IMR-90 (cell line): Measurements from ENCODE around the gene ACACB. TPM values are rescaled to one million over a fixed set of nuclear protein-coding genes. Genes with fewer than 3 reads are reported as not detected.

Experiments used
- ATAC-seq: fragments of 200-7000 bp; cut with Tn5 transposase; 2 replicates; pipeline ENCODE4 v1.9.1; 2020; ENCODE audit warnings: low read depth, mild to moderate bottlenecking, moderate library complexity
- BruUV-seq: library from RNA; stranded (reverse); fragments of 400-500 nt; replicated peaks from 2 replicates; lab custom pipeline; 2021; lab: Mats Ljungman, UMichigan
- CTCF ChIA-PET: fragments of 300-600 bp; formaldehyde crosslinking; extraction: SDS; loops from one replicate; lab custom pipeline; 2021; ENCODE audit warnings: antibody characterized with exemption; lab: Yijun Ruan, JAX
- POLR2A ChIA-PET: fragments of 300-600 bp; sonication (Branson Sonifier 250); formaldehyde crosslinking; loops from one replicate; lab custom pipeline; 2022; ENCODE audit warnings: antibody characterized with exemption; ENCODE audit not compliant: unreplicated experiment; lab: Charles Lee
- DNase-seq: peaks from one replicate; pipeline ENCODE4 v3.0.0; 2013
- H2AFZ ChIP-seq: replicated peaks from 2 replicates; pipeline ENCODE3; 2013; ENCODE audit warnings: low read length, mild to moderate bottlenecking; ENCODE audit not compliant: poor library complexity
- H2AK5ac ChIP-seq: 2 replicates; pipeline ENCODE4 v1.6.1; 2013; ENCODE audit warnings: low read depth, low read length, inconsistent platforms
- H2AK9ac ChIP-seq: replicated peaks from 2 replicates; pipeline ENCODE3; 2013; ENCODE audit warnings: mild to moderate bottlenecking, low read depth, low read length, moderate library complexity; ENCODE audit not compliant: poor library complexity
- H2BK120ac ChIP-seq: 2 replicates; pipeline ENCODE4 v1.6.1; 2013; ENCODE audit warnings: low read depth, low read length, inconsistent platforms
- H2BK15ac ChIP-seq: 3 replicates; pipeline ENCODE4 v1.6.1; 2013; ENCODE audit warnings: low read depth, low read length, inconsistent platforms
- H2BK20ac ChIP-seq: 2 replicates; pipeline ENCODE4 v1.6.1; 2013; ENCODE audit warnings: low read depth, mild to moderate bottlenecking, inconsistent platforms, low read length, moderate library complexity
- H2BK5ac ChIP-seq: 2 replicates; pipeline ENCODE4 v1.6.1; 2013; ENCODE audit warnings: mild to moderate bottlenecking, low read depth, low read length, inconsistent platforms; ENCODE audit not compliant: poor library complexity, severe bottlenecking
- H3K14ac ChIP-seq: replicated peaks from 2 replicates; pipeline ENCODE4 v1.6.1; 2013; ENCODE audit warnings: low read depth, low read length, inconsistent platforms
- H3K18ac ChIP-seq: 2 replicates; pipeline ENCODE4 v1.6.1; 2013; ENCODE audit warnings: low read depth, low read length, control low read depth
- H3K23ac ChIP-seq: 2 replicates; pipeline ENCODE4 v1.6.1; 2013; ENCODE audit warnings: low read depth, low read length, inconsistent platforms
- H3K27ac ChIP-seq: 2 replicates; pipeline ENCODE4 v1.5.1; 2013; ENCODE audit warnings: mild to moderate bottlenecking, control low read depth, low read length; ENCODE audit not compliant: insufficient read depth
- H3K27me3 ChIP-seq: 2 replicates; pipeline ENCODE4 v1.6.1; 2013; ENCODE audit warnings: low read length; ENCODE audit not compliant: control insufficient read depth, insufficient read depth
- H3K36me3 ChIP-seq: 2 replicates; pipeline ENCODE4 v1.6.1; 2013; ENCODE audit warnings: low read length, mixed read lengths; ENCODE audit not compliant: control insufficient read depth, insufficient read depth
- H3K4ac ChIP-seq: 2 replicates; pipeline ENCODE4 v1.6.1; 2013; ENCODE audit warnings: low read depth, low read length, inconsistent platforms
- H3K4me1 ChIP-seq: 2 replicates; pipeline ENCODE4 v1.6.1; 2013; ENCODE audit warnings: low read length, mixed read lengths; ENCODE audit not compliant: control insufficient read depth, insufficient read depth
- H3K4me2 ChIP-seq: 2 replicates; pipeline ENCODE4 v1.6.1; 2013; ENCODE audit warnings: low read depth, mild to moderate bottlenecking, control low read depth, low read length, moderate library complexity
- H3K4me3 ChIP-seq: 2 replicates; pipeline ENCODE4 v1.5.1; 2013; ENCODE audit warnings: low read depth, mild to moderate bottlenecking, control low read depth, low read length, moderate library complexity; ENCODE audit not compliant: insufficient read depth
- H3K56ac ChIP-seq: 2 replicates; pipeline ENCODE4 v1.6.1; 2013; ENCODE audit warnings: low read length, inconsistent platforms; ENCODE audit not compliant: insufficient read depth; ENCODE audit errors: extremely low read depth
- H3K79me1 ChIP-seq, 2 experiments: 2 replicates each; pipeline ENCODE4 v1.6.1; 2013; ENCODE audit warnings: low read length in 2 of 2, inconsistent platforms in 1 of 2, low read depth in 1 of 2
- H3K9ac ChIP-seq: 2 replicates; pipeline ENCODE4 v1.6.1; 2013; ENCODE audit warnings: low read depth, low read length, control low read depth
- H3K9me1 ChIP-seq: 2 replicates; pipeline ENCODE4 v1.6.1; 2013; ENCODE audit warnings: low read length, inconsistent platforms; ENCODE audit not compliant: insufficient read depth
- H3K9me3 ChIP-seq: 2 replicates; pipeline ENCODE4 v1.6.1; 2013; ENCODE audit warnings: low read length; ENCODE audit not compliant: control insufficient read depth, insufficient read depth
- H4K20me1 ChIP-seq: 2 replicates; pipeline ENCODE4 v1.6.1; 2013; ENCODE audit warnings: low read length, inconsistent platforms; ENCODE audit not compliant: insufficient read depth
- H4K5ac ChIP-seq: 2 replicates; pipeline ENCODE4 v1.6.1; 2013; ENCODE audit warnings: mild to moderate bottlenecking, low read depth, low read length, control low read depth
- H4K8ac ChIP-seq, 2 experiments: 2 replicates each; pipeline ENCODE4 v1.6.1; 2013; ENCODE audit warnings: low read depth in 2 of 2, low read length in 2 of 2, control low read depth in 1 of 2, inconsistent platforms in 1 of 2
- H4K91ac ChIP-seq: 2 replicates; pipeline ENCODE4 v1.6.1; 2013; ENCODE audit warnings: low read depth, low read length, inconsistent platforms; ENCODE audit not compliant: insufficient read depth
- CHD1 ChIP-seq: IDR thresholded peaks from 2 replicates; pipeline ENCODE4 v1.6.1; 2012; ENCODE audit warnings: low read depth, low read length, improper control_type of control experiment
- ELK1 ChIP-seq: fragments of 150-350 bp; IDR thresholded peaks from 2 replicates; pipeline ENCODE4 v1.6.1; 2016; ENCODE audit warnings: low read depth, mild to moderate bottlenecking, low read length, moderate library complexity, borderline replicate concordance
- NFE2L2 ChIP-seq: fragments of 150-350 bp; IDR thresholded peaks from 2 replicates; pipeline ENCODE4 v1.6.1; 2016; ENCODE audit warnings: low read depth, mild to moderate bottlenecking, low read length
- RFX5 ChIP-seq: IDR thresholded peaks from 2 replicates; pipeline ENCODE4 v1.8.0; 2012; ENCODE audit warnings: low read depth, mild to moderate bottlenecking, low read length, moderate library complexity
- USF2 ChIP-seq: fragments of 150-350 bp; IDR thresholded peaks from 2 replicates; pipeline ENCODE4 v1.6.1; 2017; ENCODE audit warnings: mild to moderate bottlenecking, antibody characterized with exemption, low read length, low read depth
- WGBS, 2 experiments: methylation state at CpG; one replicate each; pipeline versions ENCODE4 v1.1.5 to v1.1.7; 2013; ENCODE audit warnings: missing lambda C conversion rate in 2 of 2; ENCODE audit not compliant: insufficient read length in 1 of 2; ENCODE audit errors: extremely low coverage in 2 of 2; 5-methylcytosine and 5-hydroxymethylcytosine counted together
- dilution Hi-C: fragments of 300-500 bp; cut with HindIII; formaldehyde crosslinking; loops from one replicate; pipeline ENCODE4 v1.14.3; 2018; ENCODE audit warnings: low sequenced_read_pairs; ENCODE audit not compliant: unreplicated experiment
- in situ Hi-C: fragments of 300-500 bp; cut with MboI; formaldehyde crosslinking; loops from 3 replicates; pipeline ENCODE4 v1.14.3; 2019; ENCODE audit warnings: low sequenced_read_pairs, inconsistent platforms, mixed read lengths
- intact Hi-C: fragments of 100-400 bp; cut with micrococcal nuclease; formaldehyde crosslinking; loops from 2 replicates; pipeline ENCODE4 v1.10.0; 2022
- polyA plus RNA-seq, 3 experiments: library from polyadenylated mRNA; depleted of rRNA; stranded (reverse); fragments of >200 nt; gene quantifications; 2 replicates each; pipeline ENCODE4 v1.2.3, GENCODE V29; 2012; ENCODE audit warnings: low replicate concordance in 1 of 3
- total RNA-seq: library from RNA; depleted of rRNA; stranded (reverse); fragments of >200 nt; gene quantifications from 2 replicates; pipeline ENCODE4 v1.2.3, GENCODE V29; 2012

Gene ACACB
- total and polyA plus RNA-seq, 2 of the 4 experiments (the other 2 are of a cell fraction): 2.0 to 2.1 TPM

- H3K79me1 ChIP-seq: no peaks in the 10 kb centered on the region
- ATAC-seq: no peak
- dilution Hi-C loops: no loop called here
Observed at GRCh38 chr12:109307051-109307450, 190.7 kb downstream of the ACACB start.

More at GRCh38 chr12:109307051-109307450, 190.7 kb downstream of the ACACB start:
- no peak overlapping the region for H4K91ac ChIP-seq
- TF ChIP-seq CHD1 (no peak), ELK1 (no peak), NFE2L2 (no peak), RFX5 (no peak), USF2 (no peak)
- H3K36me3 ChIP-seq: no peaks in the 10 kb centered on the region
- no peak overlapping the region for H3K27ac ChIP-seq
- intact Hi-C loops (no loop called here), in situ Hi-C loops (no loop called here)
- no peak overlapping the region for H3K14ac ChIP-seq
- WGBS, 2 experiments: no CpG with 5 or more reads among the region's 9 CpGs
- no peak overlapping the region for H3K4me2 ChIP-seq
- H3K4me1 ChIP-seq: no peaks in the 10 kb centered on the region; the same call in 1 of the 2 replicates
- H3K18ac ChIP-seq: no peak overlapping the region
- H2AK9ac ChIP-seq: no peak overlapping the region
- H3K9me1 ChIP-seq: no peaks in the 10 kb centered on the region
- H2BK15ac ChIP-seq: no peak overlapping the region
- no peak for DNase-seq
- ChIA-PET POLR2A (interaction anchor here (0.6 kb wide), 1 partner anchor 181 kb away, joined by 6 read pairs; no protein-coding TSS in a partner anchor), CTCF (no interaction called here)
- H2BK20ac ChIP-seq: no peak overlapping the region
- no peak overlapping the region for H3K9ac ChIP-seq
- H3K27me3 ChIP-seq: peaks cover 72% of the 10 kb centered on the region
- no peak overlapping the region for H3K4me3 ChIP-seq
- H4K20me1 ChIP-seq: no peaks in the 10 kb centered on the region
- H3K23ac ChIP-seq: no peak overlapping the region
- no peak overlapping the region for H3K4ac ChIP-seq
- no peak overlapping the region for H4K5ac ChIP-seq
- H2AK5ac ChIP-seq: no peak overlapping the region
- BruUV-seq: no TSS peak
- H2BK120ac ChIP-seq: no peak overlapping the region
- no peak overlapping the region for H3K56ac ChIP-seq
- no peak overlapping the region for H2BK5ac ChIP-seq
- no peak overlapping the region for H4K8ac ChIP-seq
- no peaks in the 10 kb centered on the region for H3K9me3 ChIP-seq
- H2AFZ ChIP-seq: no peak overlapping the region
